ENCODE results near the gene GXYLT2. TPM values are rescaled to one million over a fixed set of nuclear protein-coding genes. Genes with fewer than 3 reads are reported as not detected.

GXYLT2 gene, protein sequence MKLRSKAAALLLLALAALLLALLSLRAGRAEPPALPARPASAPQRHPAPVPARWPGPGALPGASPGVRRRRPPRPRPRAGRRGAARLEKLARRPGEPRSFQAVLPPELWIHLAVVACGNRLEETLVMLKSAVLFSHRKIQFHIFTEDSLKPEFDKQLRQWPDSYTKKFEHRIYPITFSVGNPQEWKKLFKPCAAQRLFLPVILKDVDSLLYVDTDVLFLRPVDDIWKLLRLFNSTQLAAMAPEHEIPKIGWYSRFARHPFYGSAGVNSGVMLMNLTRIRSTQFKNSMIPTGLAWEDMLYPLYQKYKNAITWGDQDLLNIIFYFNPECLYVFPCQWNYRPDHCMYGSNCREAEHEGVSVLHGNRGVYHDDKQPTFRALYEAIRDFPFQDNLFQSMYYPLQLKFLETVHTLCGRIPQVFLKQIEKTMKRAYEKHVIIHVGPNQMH
- polyA plus RNA-seq (2013, experiment 1 of 2), result 2.1 TPM
- polyA plus RNA-seq (2013, experiment 2 of 2), result 2.2 TPM

DNA sequence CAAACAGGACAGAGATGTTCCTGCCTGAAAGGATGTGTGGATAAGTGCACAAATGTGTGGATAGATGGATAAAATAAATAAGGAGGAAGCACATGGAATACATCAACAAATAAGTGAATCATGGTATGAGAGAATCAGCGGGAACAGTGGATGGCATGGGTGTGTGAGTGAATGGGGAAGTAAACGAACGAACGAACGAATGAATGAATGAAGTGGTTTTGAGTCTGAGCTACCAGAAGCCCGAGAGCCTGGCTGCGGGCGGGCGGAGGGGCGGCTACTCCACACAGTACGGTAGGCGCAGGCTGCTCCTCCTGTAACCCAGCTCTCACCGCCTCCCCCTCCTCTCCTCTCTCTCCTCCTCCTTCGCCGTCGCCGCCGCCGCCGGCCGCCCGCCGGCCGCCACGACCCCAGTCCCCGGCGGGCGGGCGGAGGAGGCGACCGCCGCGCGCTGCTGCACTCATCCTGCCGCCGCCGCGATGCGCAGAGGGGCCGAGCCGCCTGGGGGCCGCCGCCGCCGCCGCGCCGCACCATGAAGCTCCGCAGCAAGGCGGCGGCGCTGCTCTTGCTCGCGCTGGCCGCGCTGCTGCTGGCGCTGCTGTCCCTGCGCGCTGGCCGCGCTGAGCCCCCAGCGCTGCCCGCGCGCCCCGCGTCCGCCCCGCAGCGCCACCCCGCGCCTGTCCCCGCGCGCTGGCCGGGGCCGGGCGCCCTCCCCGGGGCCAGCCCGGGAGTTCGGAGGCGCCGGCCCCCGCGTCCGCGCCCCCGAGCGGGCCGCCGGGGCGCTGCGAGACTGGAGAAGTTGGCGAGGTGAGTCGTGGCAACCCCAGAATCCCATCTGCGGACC lies at the start of gene GXYLT2:
GXYLT2 (plus strand) TSS at position 342 of the 841 bp plus-strand sequence; CDS start at position 530, 188 bp downstream.
- no peak within 1 kb of the TSS for H2BK15ac ChIP-seq (replicated peaks; ENCODE audit: low read depth)
- no peaks in the 10 kb centered on the region for H3K79me1 ChIP-seq (ENCODE audit: low read length)
- H3K9ac ChIP-seq (ENCODE audit: low read length), result peak within 1 kb of the TSS; percentile 69
- no peaks in the 10 kb centered on the region for H3K79me2 ChIP-seq (ENCODE audit: control insufficient read depth, insufficient read depth, low read length)
- H2BK5ac ChIP-seq (ENCODE audit: low read length), result no peak within 1 kb of the TSS
- H3K4me1 ChIP-seq (ENCODE audit: control insufficient read depth, low read depth, low read length), result peaks cover 2% of the 10 kb centered on the region
- no peak within 1 kb of the TSS for H3K4ac ChIP-seq (ENCODE audit: low read depth, low read length)
- peak within 1 kb of the TSS; percentile 65 for H4K8ac ChIP-seq (ENCODE audit: low read depth, low read length)
- WGBS (ENCODE audit: extremely low coverage, insufficient coverage, low lambda C conversion rate), result no CpG with 5 or more reads among the region's 96 CpGs
- peak within 1 kb of the TSS; percentile 90 for H3K18ac ChIP-seq (ENCODE audit: low read length)
- no peaks in the 10 kb centered on the region for H3K36me3 ChIP-seq (ENCODE audit: control insufficient read depth, insufficient read depth, low read length)
- H3K27me3 ChIP-seq (ENCODE audit: insufficient read depth, low read length, poor library complexity), result no peaks in the 10 kb centered on the region
- H3K23ac ChIP-seq (ENCODE audit: low read length), result no peak within 1 kb of the TSS
- no peak within 1 kb of the TSS for H3K27ac ChIP-seq (ENCODE audit: low read depth, low read length)
- H3K56ac ChIP-seq (ENCODE audit: low read length), result peak within 1 kb of the TSS; percentile 78
- no peak within 1 kb of the TSS for H4K5ac ChIP-seq (ENCODE audit: low read length)
- H2AK5ac ChIP-seq (ENCODE audit: low read length), result no peak within 1 kb of the TSS
- H3K4me2 ChIP-seq (ENCODE audit: low read length), result peak within 1 kb of the TSS; percentile 95
- H2BK120ac ChIP-seq (ENCODE audit: low read depth, low read length), result peak within 1 kb of the TSS; percentile 78
- peak within 1 kb of the TSS; percentile 48 for H3K4me3 ChIP-seq (ENCODE audit: low read length)
- DNase-seq, result peak; percentile 89

DNA sequence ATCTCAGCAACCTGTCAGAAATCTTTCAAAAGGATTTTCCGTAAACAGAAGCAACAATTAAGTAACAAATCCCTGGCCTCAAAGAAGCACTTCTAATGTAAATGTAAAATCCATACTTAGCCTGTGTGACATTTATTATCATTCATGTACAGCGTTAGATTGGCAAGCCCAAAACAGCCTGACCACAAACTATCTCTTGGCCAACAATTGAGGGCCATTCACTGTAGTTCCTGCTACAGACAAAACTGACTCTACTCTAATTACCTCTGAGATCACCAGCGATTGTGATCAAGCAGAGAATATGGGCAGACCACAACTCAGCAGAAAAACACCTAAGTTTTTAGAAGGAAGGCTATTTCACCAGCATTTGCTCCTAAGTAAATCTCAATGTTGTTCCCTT lies 48.8 kb upstream of the GXYLT2 start:
- Histone ChIP-seq H2BK120ac (ENCODE audit: low read depth, low read length) (no peak overlapping the region), H2AK5ac (ENCODE audit: low read length) (no peak overlapping the region), H3K4ac (ENCODE audit: low read depth, low read length) (no peak overlapping the region), H3K4me3 (ENCODE audit: low read length) (no peak overlapping the region), H3K23ac (ENCODE audit: low read length) (no peak overlapping the region), H3K79me2 (ENCODE audit: control insufficient read depth, insufficient read depth, low read length) (no peaks in the 10 kb centered on the region), H3K56ac (ENCODE audit: low read length) (no peak overlapping the region), H3K4me2 (ENCODE audit: low read length) (no peak overlapping the region), H3K18ac (ENCODE audit: low read length) (no peak overlapping the region), H2BK15ac (replicated peaks; ENCODE audit: low read depth) (no peak overlapping the region), H3K79me1 (ENCODE audit: low read length) (no peaks in the 10 kb centered on the region), H2BK5ac (ENCODE audit: low read length) (no peak overlapping the region), H4K8ac (ENCODE audit: low read depth, low read length) (no peak overlapping the region), H3K27me3 (ENCODE audit: insufficient read depth, low read length, poor library complexity) (no peaks in the 10 kb centered on the region), H4K5ac (ENCODE audit: low read length) (no peak overlapping the region), H3K36me3 (ENCODE audit: control insufficient read depth, insufficient read depth, low read length) (peaks cover 4% of the 10 kb centered on the region), H3K9ac (ENCODE audit: low read length) (no peak overlapping the region), H3K4me1 (ENCODE audit: control insufficient read depth, low read depth, low read length) (no peaks in the 10 kb centered on the region), H3K27ac (ENCODE audit: low read depth, low read length) (no peak overlapping the region)
- no CpG with 5 or more reads among the region's 3 CpGs for WGBS (ENCODE audit: extremely low coverage, insufficient coverage, low lambda C conversion rate)
- DNase-seq, result no peak

DNA sequence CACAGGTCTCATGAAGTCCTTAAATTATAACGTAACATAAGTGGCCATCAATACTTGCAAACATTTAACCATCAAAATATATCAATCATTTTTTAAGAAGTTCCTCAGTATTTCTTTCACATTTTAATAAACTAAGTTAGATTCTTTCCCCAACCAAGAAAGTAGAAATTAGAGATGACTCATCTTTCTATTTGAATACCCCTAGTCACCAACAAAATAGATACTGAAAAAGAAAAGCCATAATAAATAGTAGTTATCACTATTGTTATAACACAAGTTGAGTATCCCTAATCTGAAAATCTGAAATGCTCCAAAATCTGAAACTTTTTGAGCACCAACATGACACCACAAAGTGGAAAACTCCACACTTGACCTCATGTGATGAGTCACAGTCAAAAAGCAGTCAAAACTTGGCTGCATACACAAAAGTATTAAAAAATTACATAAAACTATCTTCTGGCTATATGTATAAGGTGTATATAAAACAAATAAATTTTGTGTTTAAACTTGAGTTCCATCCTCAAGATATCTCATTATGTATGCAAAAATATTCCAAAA lies 43.3 kb upstream of the GXYLT2 start:
- H3K27ac ChIP-seq (ENCODE audit: low read depth, low read length), result no peak overlapping the region
- H3K18ac ChIP-seq (ENCODE audit: low read length), result no peak overlapping the region
- H2AK5ac ChIP-seq (ENCODE audit: low read length), result no peak overlapping the region
- no peak overlapping the region for H2BK15ac ChIP-seq (replicated peaks; ENCODE audit: low read depth)
- peaks cover 4% of the 10 kb centered on the region for H3K79me1 ChIP-seq (ENCODE audit: low read length)
- no peak overlapping the region for H3K4ac ChIP-seq (ENCODE audit: low read depth, low read length)
- H3K79me2 ChIP-seq (ENCODE audit: control insufficient read depth, insufficient read depth, low read length), result peaks cover 6% of the 10 kb centered on the region
- no peak overlapping the region for H3K23ac ChIP-seq (ENCODE audit: low read length)
- no peak for DNase-seq
- peaks cover 5% of the 10 kb centered on the region for H3K4me1 ChIP-seq (ENCODE audit: control insufficient read depth, low read depth, low read length)
- H3K4me3 ChIP-seq (ENCODE audit: low read length), result no peak overlapping the region
- H3K4me2 ChIP-seq (ENCODE audit: low read length), result no peak overlapping the region
- H3K27me3 ChIP-seq (ENCODE audit: insufficient read depth, low read length, poor library complexity), result no peaks in the 10 kb centered on the region
- WGBS (ENCODE audit: extremely low coverage, insufficient coverage, low lambda C conversion rate), result 100% methylated on average over 1 of the region's 1 CpG
- no peak overlapping the region for H3K56ac ChIP-seq (ENCODE audit: low read length)
- H2BK120ac ChIP-seq (ENCODE audit: low read depth, low read length), result no peak overlapping the region
- H3K36me3 ChIP-seq (ENCODE audit: control insufficient read depth, insufficient read depth, low read length), result peaks cover 2% of the 10 kb centered on the region
- no peak overlapping the region for H3K9ac ChIP-seq (ENCODE audit: low read length)
- H2BK5ac ChIP-seq (ENCODE audit: low read length), result no peak overlapping the region
- H4K8ac ChIP-seq (ENCODE audit: low read depth, low read length), result no peak overlapping the region
- no peak overlapping the region for H4K5ac ChIP-seq (ENCODE audit: low read length)

DNA sequence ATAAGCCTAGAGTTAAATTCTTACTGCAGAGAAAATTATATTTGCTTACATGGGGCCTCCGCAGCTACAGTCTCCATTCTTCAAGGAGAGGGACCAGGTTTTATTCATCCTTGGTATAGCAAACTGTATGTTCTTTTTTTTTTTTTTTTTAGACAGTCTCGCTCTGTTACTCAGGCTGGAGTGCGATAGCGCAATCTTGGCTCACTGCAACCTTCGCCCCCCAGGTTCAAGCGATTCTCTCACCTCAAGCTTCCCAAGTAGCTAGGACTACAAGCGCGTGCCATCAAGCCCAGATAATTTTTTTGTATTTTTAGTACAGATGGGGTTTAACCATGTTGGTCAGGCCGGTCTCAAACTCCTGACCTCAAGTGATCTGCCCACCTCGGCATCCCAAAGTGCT lies 41.7 kb upstream of the GXYLT2 start:
- H3K9ac ChIP-seq (ENCODE audit: low read length), result no peak overlapping the region
- no peak overlapping the region for H4K5ac ChIP-seq (ENCODE audit: low read length)
- no peak overlapping the region for H4K8ac ChIP-seq (ENCODE audit: low read depth, low read length)
- peaks cover 5% of the 10 kb centered on the region for H3K4me1 ChIP-seq (ENCODE audit: control insufficient read depth, low read depth, low read length)
- peaks cover 2% of the 10 kb centered on the region for H3K36me3 ChIP-seq (ENCODE audit: control insufficient read depth, insufficient read depth, low read length)
- no peak overlapping the region for H3K4ac ChIP-seq (ENCODE audit: low read depth, low read length)
- no peak overlapping the region for H2BK5ac ChIP-seq (ENCODE audit: low read length)
- H2AK5ac ChIP-seq (ENCODE audit: low read length), result no peak overlapping the region
- WGBS (ENCODE audit: extremely low coverage, insufficient coverage, low lambda C conversion rate), result no CpG with 5 or more reads among the region's 10 CpGs
- H3K23ac ChIP-seq (ENCODE audit: low read length), result no peak overlapping the region
- no peak overlapping the region for H3K18ac ChIP-seq (ENCODE audit: low read length)
- H3K27me3 ChIP-seq (ENCODE audit: insufficient read depth, low read length, poor library complexity), result no peaks in the 10 kb centered on the region
- H3K79me2 ChIP-seq (ENCODE audit: control insufficient read depth, insufficient read depth, low read length), result peaks cover 6% of the 10 kb centered on the region
- H3K56ac ChIP-seq (ENCODE audit: low read length), result no peak overlapping the region
- H3K79me1 ChIP-seq (ENCODE audit: low read length), result peaks cover 4% of the 10 kb centered on the region
- H2BK15ac ChIP-seq (replicated peaks; ENCODE audit: low read depth), result no peak overlapping the region
- no peak for DNase-seq
- no peak overlapping the region for H3K27ac ChIP-seq (ENCODE audit: low read depth, low read length)
- H2BK120ac ChIP-seq (ENCODE audit: low read depth, low read length), result no peak overlapping the region
- H3K4me3 ChIP-seq (ENCODE audit: low read length), result no peak overlapping the region
- H3K4me2 ChIP-seq (ENCODE audit: low read length), result no peak overlapping the region

DNA sequence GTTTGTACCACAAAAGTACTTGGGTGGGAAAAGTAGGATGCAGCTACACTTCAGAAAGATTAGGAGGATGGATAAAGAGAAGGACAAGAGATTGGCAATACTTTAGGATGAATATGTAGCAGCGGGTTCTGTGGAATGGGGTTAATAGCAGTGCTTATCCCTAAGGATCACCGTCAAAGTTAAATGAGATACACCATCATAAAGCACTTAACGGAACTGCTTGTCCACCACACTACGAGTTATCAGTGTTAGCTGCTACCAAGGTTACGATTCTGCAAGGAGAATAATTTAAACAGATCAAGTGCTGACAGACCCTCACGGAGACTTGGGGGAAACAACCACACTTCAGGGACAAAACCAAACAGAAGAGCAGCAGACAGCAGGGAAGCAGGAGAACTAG lies 40.6 kb upstream of the GXYLT2 start:
- no peak overlapping the region for H2BK120ac ChIP-seq (ENCODE audit: low read depth, low read length)
- no peaks in the 10 kb centered on the region for H3K36me3 ChIP-seq (ENCODE audit: control insufficient read depth, insufficient read depth, low read length)
- peaks cover 5% of the 10 kb centered on the region for H3K4me1 ChIP-seq (ENCODE audit: control insufficient read depth, low read depth, low read length)
- H3K56ac ChIP-seq (ENCODE audit: low read length), result peak overlapping the region; percentile 86
- no peak overlapping the region for H3K4ac ChIP-seq (ENCODE audit: low read depth, low read length)
- DNase-seq, result no peak
- no peak overlapping the region for H3K27ac ChIP-seq (ENCODE audit: low read depth, low read length)
- peak overlapping the region; percentile 51 for H3K4me2 ChIP-seq (ENCODE audit: low read length)
- peaks cover 6% of the 10 kb centered on the region for H3K79me2 ChIP-seq (ENCODE audit: control insufficient read depth, insufficient read depth, low read length)
- H3K79me1 ChIP-seq (ENCODE audit: low read length), result peaks cover 4% of the 10 kb centered on the region
- no peak overlapping the region for H4K8ac ChIP-seq (ENCODE audit: low read depth, low read length)
- H2BK15ac ChIP-seq (replicated peaks; ENCODE audit: low read depth), result no peak overlapping the region
- H3K9ac ChIP-seq (ENCODE audit: low read length), result peak overlapping the region; percentile 75
- no peak overlapping the region for H3K23ac ChIP-seq (ENCODE audit: low read length)
- H3K27me3 ChIP-seq (ENCODE audit: insufficient read depth, low read length, poor library complexity), result no peaks in the 10 kb centered on the region
- H2AK5ac ChIP-seq (ENCODE audit: low read length), result no peak overlapping the region
- H2BK5ac ChIP-seq (ENCODE audit: low read length), result no peak overlapping the region
- H3K4me3 ChIP-seq (ENCODE audit: low read length), result peak overlapping the region; percentile 74
- WGBS (ENCODE audit: extremely low coverage, insufficient coverage, low lambda C conversion rate), result no CpG with 5 or more reads among the region's 6 CpGs
- H3K18ac ChIP-seq (ENCODE audit: low read length), result no peak overlapping the region
- no peak overlapping the region for H4K5ac ChIP-seq (ENCODE audit: low read length)
